Midbrain (tissue), 1 donor: ENCODE results near the gene NSUN7.
"Not testable (repeated sequence)": the region's sequence is repeated elsewhere in the genome, so short reads cannot be mapped to it uniquely, and the experiment has no call there.

Experiments
- DNase-seq: peaks from one replicate; lab custom pipeline; 2025; lab: John Stamatoyannopoulos, UW

The NSUN7 gene

DNA sequence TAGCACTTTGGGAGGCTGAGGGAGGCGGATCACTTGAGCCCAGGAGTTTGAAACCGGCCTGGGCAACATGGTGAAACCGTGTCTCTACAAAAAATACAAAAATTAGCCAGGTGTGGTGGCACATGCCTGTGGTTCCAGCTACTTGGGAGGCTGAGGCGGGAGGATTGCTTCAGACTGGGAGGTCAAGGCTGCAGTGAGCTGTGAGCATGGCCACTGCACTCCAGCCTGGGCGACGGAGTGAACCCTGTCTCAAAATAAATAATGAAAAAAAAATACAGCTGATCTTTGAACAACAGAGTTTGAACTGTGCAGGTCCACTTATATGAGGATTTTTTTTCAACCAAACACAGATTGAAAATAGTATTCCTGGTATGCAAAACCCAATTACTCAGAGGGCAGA lies 67.4 kb downstream of the NSUN7 start:
- not testable (repeated sequence) for DNase-seq

DNA sequence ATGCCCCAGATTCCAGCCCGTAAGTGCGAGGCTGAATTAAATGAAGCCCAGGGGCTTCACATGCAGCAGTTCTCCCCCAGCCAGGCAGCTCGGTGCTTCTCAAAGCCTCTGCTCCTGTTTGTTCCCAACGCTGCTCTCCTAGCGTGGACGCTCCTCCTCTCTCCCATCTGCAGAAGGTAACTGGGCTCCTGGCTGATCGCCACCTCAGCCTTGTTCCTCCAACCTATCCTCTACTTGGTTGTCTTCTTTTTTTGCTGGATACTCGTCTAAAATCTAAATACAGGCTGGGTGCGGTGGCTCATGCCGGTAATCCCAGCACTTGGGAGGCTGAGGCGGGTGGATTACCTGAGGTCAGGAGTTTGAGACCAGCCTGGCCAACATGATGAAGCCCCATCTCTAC lies 70.3 kb downstream of the NSUN7 start:
- DNase-seq: no peak

DNA sequence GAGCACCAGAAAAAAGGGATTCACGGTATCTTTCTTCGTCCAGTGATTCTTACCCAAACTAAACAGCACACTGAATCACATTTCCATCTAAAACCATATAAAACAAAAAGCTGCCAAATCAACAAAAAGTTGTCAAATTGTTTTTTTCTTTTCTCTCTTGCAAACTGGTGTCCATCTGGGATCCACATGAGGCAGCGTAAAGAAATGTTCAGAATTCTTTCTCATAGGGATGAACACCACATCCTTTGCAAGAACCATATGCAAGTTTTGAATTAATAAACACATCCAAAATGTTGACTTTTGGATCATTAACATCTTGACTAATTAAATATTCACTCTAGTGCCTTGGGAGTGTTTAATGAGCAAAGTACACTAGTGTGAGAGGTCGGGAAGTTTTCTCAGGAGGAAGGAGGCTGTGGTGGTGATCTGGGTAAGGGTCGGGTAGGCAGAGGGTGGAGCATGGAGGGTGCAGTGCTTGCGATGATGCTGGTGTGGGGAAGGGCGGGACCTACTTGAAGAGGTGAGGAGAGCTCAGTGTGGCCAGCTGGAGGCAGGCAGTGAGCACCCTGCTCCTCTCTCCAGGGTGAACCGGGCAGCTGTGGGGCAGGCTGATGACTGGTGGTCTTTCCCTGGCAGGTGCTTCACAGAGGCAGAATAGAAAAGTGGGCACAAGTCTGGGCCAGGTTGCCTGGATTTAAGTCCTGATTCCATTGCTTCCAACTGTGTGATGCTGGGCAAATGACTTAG lies 72.8 kb downstream of the NSUN7 start:
- DNase-seq: no peak

- DNase-seq: no peak
Observed at GRCh38 chr4:40825014-40825838, 75.5 kb downstream of the NSUN7 start.

DNA sequence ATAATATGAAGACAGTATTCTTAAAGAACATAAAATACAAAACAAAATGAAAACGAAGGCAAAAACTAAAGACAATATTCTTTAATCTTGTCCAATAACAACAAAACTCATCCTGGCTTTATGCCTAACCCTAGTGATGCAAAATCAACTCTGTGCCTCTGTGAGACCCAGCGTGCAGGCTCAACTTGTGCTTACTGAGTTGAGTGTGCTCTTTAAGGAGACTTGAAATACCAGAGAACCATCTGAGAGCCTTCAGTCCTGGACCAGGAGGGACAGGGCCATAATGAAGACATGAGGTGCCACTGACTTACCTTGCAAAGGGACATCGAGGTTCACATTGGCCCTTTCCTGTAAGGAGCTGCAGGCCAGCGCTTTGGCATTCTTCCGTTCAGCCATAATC lies 77.1 kb downstream of the NSUN7 start:
- DNase-seq: no peak

DNA sequence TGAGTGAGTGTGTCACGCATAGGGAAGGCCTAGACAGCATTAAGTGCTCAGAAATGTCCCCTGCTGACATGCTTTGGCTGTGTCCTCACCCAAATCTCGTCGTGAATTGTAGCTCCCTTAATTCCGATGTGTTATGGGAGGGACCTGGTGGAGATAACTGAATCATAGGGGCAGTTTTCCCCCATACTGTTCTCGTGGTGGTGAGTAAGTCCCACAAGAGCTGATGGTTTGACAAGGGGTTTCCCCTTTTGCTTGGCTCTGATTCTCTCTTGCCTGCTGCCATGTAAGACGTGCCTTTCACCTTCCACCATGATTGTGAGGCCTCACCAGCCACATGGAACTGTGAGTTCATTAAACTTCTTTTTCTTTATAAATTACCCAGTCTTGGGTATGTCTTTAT lies 78.0 kb downstream of the NSUN7 start:
- no peak for DNase-seq

- no peak for DNase-seq
Observed at GRCh38 chr4:40828661-40829060, 78.9 kb downstream of the NSUN7 start.

DNA sequence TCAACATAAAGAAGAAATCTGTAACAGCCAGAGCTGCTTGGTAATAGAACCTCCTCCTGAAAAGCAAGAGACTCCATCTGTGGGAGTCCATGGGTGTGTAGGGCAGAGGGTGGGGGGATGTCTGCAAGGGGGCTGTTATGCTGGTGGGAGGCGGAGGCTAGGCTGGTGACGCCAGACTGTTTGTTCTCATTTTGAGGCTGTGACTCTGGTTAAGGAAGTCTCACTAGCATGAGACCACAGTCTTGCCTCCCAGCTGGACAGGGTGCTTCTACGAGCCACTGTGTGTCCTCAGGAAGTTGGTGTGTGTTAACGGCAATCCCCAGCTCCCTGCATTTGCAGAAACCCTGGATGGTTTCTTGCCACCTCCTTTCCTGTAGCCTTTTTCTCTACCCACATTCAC lies 79.8 kb downstream of the NSUN7 start:
- no peak for DNase-seq

DNA sequence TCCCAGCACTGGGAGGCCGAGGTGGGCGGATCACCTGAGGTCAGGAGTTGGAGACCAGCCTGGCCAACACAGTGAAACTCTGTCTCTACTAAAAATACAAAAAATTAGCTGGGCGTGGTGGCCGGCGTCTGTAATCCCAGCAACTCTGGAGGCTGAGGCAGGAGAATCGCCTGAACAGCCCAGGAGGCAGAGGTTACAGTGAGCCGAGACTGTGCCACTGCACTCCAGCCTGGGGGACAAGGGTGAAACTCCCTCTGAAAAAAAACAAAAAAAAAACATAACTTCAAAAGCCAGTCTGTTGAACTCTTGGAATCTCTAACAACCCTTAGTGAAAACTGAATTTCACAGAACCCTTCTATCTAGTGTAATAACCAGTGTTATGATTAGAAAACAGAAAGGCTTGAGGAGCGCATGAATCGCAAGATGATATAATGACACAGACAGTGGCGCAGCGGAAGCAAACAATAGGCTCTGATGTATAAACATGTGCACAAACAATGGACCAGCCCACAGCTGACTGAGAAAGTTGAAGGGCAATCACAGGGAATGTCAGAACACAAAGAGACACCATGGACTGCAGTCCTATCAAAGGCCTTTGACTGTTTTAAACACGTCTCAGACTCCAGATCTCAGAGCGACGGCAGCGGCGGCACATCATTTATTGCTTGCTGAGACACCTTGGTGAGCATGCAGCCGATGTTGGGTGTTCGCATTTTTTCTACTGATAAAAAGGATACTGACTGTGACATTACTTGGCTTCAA lies 81.6 kb downstream of the NSUN7 start:
- peak; percentile 52 for DNase-seq

- DNase-seq: no peak
Observed at GRCh38 chr4:40832175-40832574, 82.4 kb downstream of the NSUN7 start.

DNA sequence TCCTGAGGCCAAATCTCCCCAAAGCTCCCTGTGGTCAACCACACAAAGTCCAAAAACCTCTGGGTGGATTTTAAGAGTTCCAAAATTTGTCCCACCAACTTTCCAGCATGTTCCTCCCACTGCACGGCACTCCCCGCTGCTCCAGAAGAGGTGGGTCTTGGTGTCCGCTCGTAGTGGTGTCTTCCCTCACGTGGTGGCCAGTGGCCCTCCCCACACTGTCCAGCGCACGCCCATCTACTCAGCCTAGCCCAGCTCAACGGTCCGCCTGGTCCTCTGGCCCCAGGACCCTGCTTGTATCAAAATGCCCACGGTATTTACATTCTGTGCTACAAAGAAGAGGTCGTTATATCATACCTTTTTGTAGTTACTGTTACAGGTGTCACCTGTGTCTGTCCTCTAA lies 83.5 kb downstream of the NSUN7 start:
- no peak for DNase-seq

GRCh38 chr4:40837094-40837870 lies 87.5 kb downstream of the NSUN7 start:
- DNase-seq: peak; percentile 33

DNA sequence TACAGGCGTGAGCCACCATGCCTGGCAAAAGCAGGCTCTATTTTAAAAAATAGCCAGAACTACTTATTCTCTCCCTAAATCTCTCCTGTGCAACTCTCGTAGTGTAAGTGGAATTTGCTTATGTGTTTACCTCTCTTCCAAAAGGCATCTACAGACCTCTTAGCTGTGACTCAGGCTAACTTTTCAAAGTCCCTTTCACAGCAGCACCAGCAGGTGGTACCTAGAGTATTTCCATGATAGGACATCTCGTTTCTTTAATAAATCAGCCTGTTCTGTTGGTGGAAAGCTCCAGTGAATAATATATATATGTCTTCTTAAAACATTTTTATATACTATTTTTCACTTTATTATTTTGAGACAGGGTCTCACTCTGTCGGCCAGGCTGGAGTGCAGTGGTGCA lies 89.0 kb downstream of the NSUN7 start:
- no peak for DNase-seq

- no peak for DNase-seq
Observed at GRCh38 chr4:40840255-40840984, 90.7 kb downstream of the NSUN7 start.

- peak; percentile 79 for DNase-seq
Observed at GRCh38 chr4:40840985-40841571, 91.3 kb downstream of the NSUN7 start.

DNA sequence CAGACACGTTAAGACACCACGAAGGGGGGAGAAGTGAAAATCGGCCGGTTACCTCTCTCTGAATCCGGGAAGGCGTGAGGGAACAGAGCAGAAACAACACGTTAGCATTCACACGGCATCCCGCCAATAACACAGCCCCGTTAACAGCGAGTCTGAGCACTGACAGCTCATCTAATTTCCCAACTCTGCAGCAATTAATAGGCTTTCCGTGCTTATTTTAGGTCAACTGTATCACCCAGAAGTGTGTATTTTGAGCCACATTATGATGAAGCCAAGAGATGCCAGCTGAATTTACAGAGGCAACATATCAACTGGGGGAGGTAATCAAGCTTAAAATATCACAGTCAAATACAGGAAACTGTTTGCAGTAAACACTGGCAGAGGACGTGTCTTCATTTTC lies 92.6 kb downstream of the NSUN7 start:
- no peak for DNase-seq

DNA sequence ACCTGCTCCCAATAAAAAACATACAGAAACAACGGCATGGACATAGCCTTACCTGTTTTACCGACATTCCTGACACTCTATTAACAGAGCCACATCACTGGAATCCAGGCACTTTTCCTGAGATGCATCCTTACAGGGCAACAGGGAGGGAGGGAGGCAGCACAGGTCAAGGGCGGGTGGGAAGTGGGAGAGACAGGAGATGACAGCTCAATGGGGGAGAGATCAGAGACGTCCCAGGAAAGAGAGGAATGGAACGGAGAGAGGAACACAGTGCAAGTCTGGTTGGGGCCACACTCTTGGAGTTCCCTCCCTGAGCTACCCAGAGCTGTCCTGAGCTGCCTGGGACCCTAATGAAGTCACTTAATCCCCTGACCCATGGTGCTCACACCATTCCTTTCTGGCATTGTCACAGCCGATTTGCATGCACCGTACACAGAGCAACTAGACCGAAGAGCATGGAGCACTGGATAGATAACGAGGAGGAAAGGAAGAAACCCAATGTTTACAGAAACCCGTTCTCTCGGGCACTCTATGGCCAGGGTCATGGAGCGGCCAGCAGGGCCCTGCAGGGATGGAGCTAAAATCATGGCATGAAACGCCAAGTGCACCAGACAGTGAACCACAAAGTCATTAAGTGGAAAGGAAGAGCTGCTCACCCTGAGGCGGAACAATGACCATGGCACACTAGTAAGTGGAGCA lies 93.1 kb downstream of the NSUN7 start:
- no peak for DNase-seq

GRCh38 chr4:40843696-40844095 lies 93.9 kb downstream of the NSUN7 start:
- DNase-seq: no peak

DNA sequence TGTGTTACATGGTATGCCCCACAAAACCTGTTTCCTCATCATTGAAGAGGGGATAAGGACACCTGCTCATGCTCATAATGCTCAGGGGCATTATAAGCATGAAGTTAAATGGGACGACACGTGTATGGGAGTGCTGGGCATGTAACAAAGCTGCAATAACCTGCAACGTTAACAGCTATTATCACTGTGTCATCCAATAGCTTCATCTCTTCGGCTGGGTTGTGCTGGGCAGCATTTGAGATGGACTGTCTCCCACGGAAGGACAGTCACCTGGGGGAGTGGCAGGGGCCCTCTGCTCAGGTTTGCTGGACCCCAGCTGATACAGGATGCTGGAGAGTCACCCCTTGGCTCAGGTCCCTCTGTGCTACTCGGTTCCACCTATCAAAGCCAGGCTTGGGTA lies 94.5 kb downstream of the NSUN7 start:
- no peak for DNase-seq

- peak; percentile 71 for DNase-seq
Observed at GRCh38 chr4:40845154-40845835, 95.5 kb downstream of the NSUN7 start.
